ENCODE results near the gene USP24.

GRCh38 chr1:55148676-55149075 is 66.5 kb downstream of the USP24 start:
- TF ChIP-seq CTCF (IDR thresholded peaks at IDR 0.05; ENCODE audit: low read depth, low read length, poor library complexity, severe bottlenecking): no peak
- TF ChIP-seq EZH2phosphoT487 (IDR thresholded peaks at IDR 0.05; ENCODE audit: borderline replicate concordance, low read length): no peak

All from DOHH2 (cell line).